H1 (cell line): ENCODE results near the gene STX4. TPM values are rescaled to one million over a fixed set of nuclear protein-coding genes. Genes with fewer than 3 reads are reported as not detected.

Experiments used
- ASH2L ChIP-seq: fragments of 200-600, 300-600 bp; sonication (generic); IDR thresholded peaks from one replicate; pipeline ENCODE4 v1.7.1; 2017; ENCODE audit warnings: low read length
- NANOG ChIP-seq: IDR thresholded peaks from 2 replicates; pipeline ENCODE4 v1.6.1; 2011; ENCODE audit warnings: low read length, low read depth, mild to moderate bottlenecking, inconsistent platforms; ENCODE audit not compliant: insufficient read depth, poor library complexity, severe bottlenecking
- RBBP5 ChIP-seq: IDR thresholded peaks from 2 replicates; pipeline ENCODE4 v1.7.1; 2012; ENCODE audit warnings: low read depth, mild to moderate bottlenecking, inconsistent platforms, low read length, moderate library complexity, borderline replicate concordance
- SIX5 ChIP-seq: IDR thresholded peaks from 2 replicates; pipeline ENCODE4 v1.6.1; 2011; ENCODE audit warnings: mild to moderate bottlenecking, low read depth, low read length
- TBP ChIP-seq: IDR thresholded peaks from 2 replicates; pipeline ENCODE4 v1.6.1; 2011; ENCODE audit warnings: low read depth, low read length, improper control_type of control experiment
- polyA plus RNA-seq, 7 experiments: library from polyadenylated mRNA; depleted of rRNA in 3 of 7; stranded (reverse) in 5 of 7; unstranded in 2 of 7; fragments of >200 nt in 5 of 7; fragments of 200-250 nt in 2 of 7; gene quantifications; 1 replicate in 5 of 7; 2 replicates in 1 of 7; 4 replicates in 1 of 7; pipeline versions ENCODE4 v1.2.1 to v1.2.3, GENCODE V29; 2011 to 2013; ENCODE audit warnings: missing spikeins in 2 of 7, mixed read lengths in 2 of 7
- total RNA-seq: library from RNA; stranded (reverse); fragmentation: NEBNext Ultra II Directional; extraction: Animal tissue kit (Norgen Biotek cat#: 25700); gene quantifications from 2 replicates; pipeline ENCODE4 v1.2.1, GENCODE V29; 2021

Gene STX4
- total and polyA plus RNA-seq, 2 of the 8 experiments (the other 6 are each of a cell fraction or from before 2014, with no cell fraction given): 25.8 to 32.3 TPM

DNA sequence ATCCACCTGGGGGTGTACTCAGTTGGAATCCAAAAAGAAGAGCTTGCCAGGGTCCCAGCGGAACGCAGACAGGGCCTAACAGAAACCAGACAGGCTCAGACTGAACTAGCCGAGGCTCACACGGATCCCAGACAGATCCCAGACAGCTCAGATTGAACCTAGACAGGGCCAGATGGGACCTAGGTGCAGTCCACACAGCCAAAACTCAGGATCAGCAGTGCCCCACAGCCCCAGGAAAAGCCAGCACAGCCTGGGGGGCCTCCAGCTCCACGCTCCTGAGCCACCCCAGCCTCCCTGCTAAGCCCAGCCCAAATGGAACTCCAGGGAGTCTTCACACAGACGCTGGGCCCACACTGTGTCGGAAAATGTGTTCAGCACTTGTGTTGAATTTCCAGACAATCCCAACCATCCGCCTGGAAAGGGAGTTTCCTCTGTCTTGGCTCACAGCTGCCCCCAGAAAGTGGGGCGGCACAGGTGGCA lies 30.5 kb upstream of the STX4 start (continued):
- TF ChIP-seq SIX5 (no peak), RBBP5 (no peak), NANOG (no peak), ASH2L (no peak), TBP (no peak)
